Measurements from ENCODE around the gene RHBDL1.

The RHBDL1 gene

DNA sequence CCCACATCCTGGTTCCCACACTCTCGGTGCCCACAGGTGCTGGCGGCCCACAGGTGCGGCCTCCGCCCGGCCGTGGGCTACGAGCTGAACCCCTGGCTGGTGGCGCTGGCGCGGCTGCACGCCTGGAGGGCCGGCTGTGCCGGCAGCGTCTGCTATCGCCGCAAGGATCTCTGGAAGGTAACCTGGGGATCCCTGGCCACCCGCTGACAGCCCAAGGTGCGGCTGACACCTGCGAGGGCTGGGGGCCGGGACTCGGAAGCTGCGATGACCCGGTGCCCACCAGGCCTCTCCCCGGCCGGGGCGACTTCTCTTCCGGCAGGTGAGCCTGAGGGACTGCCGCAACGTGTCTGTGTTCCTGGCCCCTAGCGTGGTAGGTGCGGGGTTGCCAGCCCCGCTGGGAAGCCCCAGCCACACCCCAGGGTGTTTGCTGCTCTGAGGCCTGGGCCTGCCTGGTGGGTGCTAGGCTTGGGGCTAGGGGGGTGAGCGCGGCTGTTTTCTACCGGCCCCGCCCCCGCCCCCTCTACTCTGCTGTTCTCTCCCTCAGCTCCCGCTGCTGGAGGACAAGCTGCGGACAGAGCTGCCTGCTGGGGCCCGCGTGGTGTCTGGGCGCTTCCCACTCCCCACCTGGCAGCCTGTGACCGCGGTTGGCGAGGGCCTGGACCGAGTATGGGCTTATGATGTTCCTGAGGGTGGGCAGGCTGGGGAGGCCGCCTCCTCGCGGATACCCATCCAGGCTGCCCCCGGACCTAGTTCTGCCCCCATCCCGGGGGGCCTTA lies 46.5 kb downstream of the RHBDL1 start:
- DNase-seq: no peak

GRCh38 chr16:722835-723633 lies 47.6 kb downstream of the RHBDL1 start:
- DNase-seq: no peak

- DNase-seq: no peak
Observed at GRCh38 chr16:723695-724094, 48.2 kb downstream of the RHBDL1 start.

DNA sequence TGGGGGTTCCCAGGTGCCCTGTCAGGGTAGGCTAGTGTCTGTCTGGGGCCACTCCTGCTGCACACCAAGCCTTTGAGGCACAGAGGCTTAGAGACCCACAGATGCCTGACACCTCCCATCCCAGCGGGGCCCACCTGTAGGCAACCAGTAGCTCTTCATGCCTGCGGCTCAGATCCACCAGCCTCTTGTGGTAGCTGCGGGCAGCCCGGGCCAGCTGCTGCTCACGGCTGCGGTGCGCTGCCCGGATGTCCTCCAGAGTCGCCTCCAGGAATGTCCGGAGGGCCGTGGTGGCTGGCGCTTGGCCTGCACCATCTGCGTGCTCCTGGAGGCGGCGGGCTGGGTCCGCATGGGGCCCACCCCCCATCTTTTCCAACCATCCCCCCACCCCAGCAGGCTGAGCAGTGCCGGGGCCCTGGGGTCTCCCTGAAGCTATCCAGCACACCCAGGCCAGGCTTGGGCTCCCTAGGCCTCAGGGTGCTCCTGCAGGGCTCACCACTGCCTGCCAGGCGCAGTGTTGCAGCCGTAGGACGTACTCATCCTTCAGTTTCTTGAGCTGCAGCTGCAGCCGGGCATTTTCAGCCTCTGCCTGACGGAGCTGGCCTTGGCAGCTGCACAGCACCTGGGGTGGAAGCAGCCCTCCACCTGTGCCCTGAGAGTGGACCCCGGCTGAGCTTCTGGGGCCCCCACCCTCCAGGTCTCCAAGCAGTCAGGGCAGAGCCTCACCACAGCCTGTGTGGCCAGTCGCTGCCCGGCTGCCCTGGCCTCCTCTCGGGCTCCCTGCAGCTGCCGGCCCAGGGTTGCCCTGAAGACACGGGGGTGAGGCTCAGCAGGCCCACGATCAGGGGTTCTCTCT lies 48.9 kb downstream of the RHBDL1 start:
- DNase-seq: no peak

GRCh38 chr16:725041-725376 lies 49.5 kb downstream of the RHBDL1 start:
- no peak for DNase-seq

- DNase-seq: no peak
Observed at GRCh38 chr16:725463-726187, 50.2 kb downstream of the RHBDL1 start.

- DNase-seq: no peak
Observed at GRCh38 chr16:726188-726437, 50.6 kb downstream of the RHBDL1 start.

GRCh38 chr16:726438-727290 lies 51.2 kb downstream of the RHBDL1 start, which contains the start of the genes CCDC78 and HAGHL:
Gene CCDC78 (minus strand): TSS chr16:726443. CDS start chr16:726367, 76 bp downstream.
Gene HAGHL (plus strand): TSS chr16:727106. CDS start chr16:727510, 404 bp downstream.
- DNase-seq: peak; percentile 42 to 73 (median 60)

GRCh38 chr16:727291-727977 lies 52.0 kb downstream of the RHBDL1 start:
- peak; percentile 34 to 65 (median 51) for DNase-seq

All from suppressor macrophage treated with lipopolysaccharide for 1 hour (primary cell).